Lung (tissue), 12 donors: ENCODE results near the gene HOXC9. TPM values are rescaled to one million over a fixed set of nuclear protein-coding genes. Genes with fewer than 3 reads are reported as not detected.

Experiments used
- ATAC-seq: fragments of 200-7000 bp; cut with Tn5 transposase; one replicate; pipeline ENCODE4 v1.9.1; 2020; ENCODE audit warnings: moderate number of reproducible peaks; ENCODE audit not compliant: insufficient read depth, low FRiP score
- DNase-seq, 3 donors: peaks; one replicate each; pipeline ENCODE4 v3.0.0-alpha.2; 2013 to 2017
- H3K27ac ChIP-seq, 2 donors: one replicate each; pipeline ENCODE4 v1.5.1; 2013; ENCODE audit warnings: mild to moderate bottlenecking in 2 of 2, moderate library complexity in 2 of 2, control low read depth in 1 of 2, inconsistent platforms in 1 of 2, low read depth in 1 of 2, low read length in 1 of 2
- H3K27me3 ChIP-seq, 3 donors: one replicate each; pipeline ENCODE4 v1.5.1; 2013; ENCODE audit warnings: low read length in 2 of 3; ENCODE audit not compliant: control insufficient read depth in 3 of 3, insufficient read depth in 3 of 3
- H3K36me3 ChIP-seq, 4 donors: one replicate each; pipeline ENCODE4 v1.5.1; 2013; ENCODE audit warnings: low read length in 4 of 4, mild to moderate bottlenecking in 1 of 4, moderate library complexity in 1 of 4; ENCODE audit not compliant: control insufficient read depth in 4 of 4, insufficient read depth in 4 of 4
- H3K4me1 ChIP-seq, 5 donors: one replicate each; pipeline ENCODE4 v1.5.1; 2013; ENCODE audit warnings: low read length in 5 of 5, mild to moderate bottlenecking in 2 of 5, moderate library complexity in 1 of 5; ENCODE audit not compliant: control insufficient read depth in 5 of 5, insufficient read depth in 5 of 5
- H3K4me3 ChIP-seq: one replicate; pipeline ENCODE4 v1.5.1; 2013; ENCODE audit warnings: mild to moderate bottlenecking, control low read depth, moderate library complexity
- H3K9ac ChIP-seq, 2 donors: one replicate each; pipeline ENCODE4 v1.5.1; 2013; ENCODE audit warnings: low read length in 2 of 2, control low read depth in 1 of 2; ENCODE audit not compliant: insufficient read depth in 1 of 2
- H3K9me3 ChIP-seq, 4 donors: one replicate each; pipeline ENCODE4 v1.5.1; 2013; ENCODE audit warnings: low read length in 3 of 4, mild to moderate bottlenecking in 1 of 4, moderate library complexity in 1 of 4; ENCODE audit not compliant: control insufficient read depth in 4 of 4, insufficient read depth in 3 of 4
- CTCF ChIP-seq: IDR thresholded peaks from 2 replicates; pipeline ENCODE4 v1.5.1; 2012; ENCODE audit warnings: mild to moderate bottlenecking; ENCODE audit errors: control extremely low read depth, extremely low read depth
- WGBS, 2 donors: extraction: QIAGEN DNeasy Blood & Tissue Kit; methylation state at CpG; one replicate each; pipeline ENCODE4 v1.1.7; 2013; 5-methylcytosine and 5-hydroxymethylcytosine counted together
- polyA plus RNA-seq, 2 donors: library from polyadenylated mRNA; stranded (reverse); fragments of 200-250 nt; gene quantifications; one replicate each; pipeline ENCODE4 v1.2.1, GENCODE V29; 2013
- total RNA-seq, 2 donors: library from RNA; depleted of rRNA in 1 of 2; stranded (reverse); fragments of >200 nt in 1 of 2; gene quantifications; one replicate each; pipeline ENCODE4 v1.2.1, GENCODE V29; 2014 to 2021
- donor health status: control.
- donor health status: control.
- donor health status: Bipolar disorder and iron deficiency.
- donor health status: healthy.
- donor health status: DM: yes; HTN: yes; CAD: no.

Gene HOXC9
- total and polyA plus RNA-seq, 4 donors = 0.08 to 0.18 TPM; not detected in 2

DNA sequence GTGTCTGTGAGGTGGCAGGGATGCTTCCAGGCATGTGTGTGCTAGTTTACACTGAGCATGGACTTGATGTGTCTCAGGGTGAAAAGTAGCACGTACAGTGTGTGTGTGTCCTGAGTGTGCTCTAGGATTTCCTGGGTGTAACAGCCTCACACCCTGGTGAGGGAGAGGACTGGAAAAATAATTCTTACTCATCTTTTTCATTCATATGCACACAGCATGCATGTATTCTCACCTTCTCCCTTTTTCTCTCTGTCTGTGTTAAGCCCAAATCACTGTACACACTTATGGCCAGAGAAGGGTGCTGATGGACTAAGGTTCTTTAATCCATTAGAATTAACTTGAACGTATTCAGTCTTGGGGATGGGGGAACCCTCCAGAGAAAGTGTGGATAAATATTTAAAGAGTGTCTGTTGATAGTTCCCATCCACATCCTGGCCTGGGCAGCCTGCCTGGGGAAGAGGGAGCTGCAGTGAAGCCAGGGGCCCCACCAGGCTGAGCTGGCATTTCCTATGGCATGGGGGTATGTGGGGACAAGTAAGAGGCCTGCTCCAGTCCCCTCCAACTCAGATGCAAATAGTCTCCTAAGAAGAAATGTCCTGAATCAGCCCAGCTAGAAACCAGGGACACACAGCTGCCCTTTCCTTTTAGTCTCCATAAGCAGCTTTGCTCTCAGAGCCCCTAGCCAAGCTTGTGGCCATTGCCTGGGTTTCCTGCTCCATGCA lies 7.7 kb downstream of the HOXC9 start:
- WGBS, 2 donors = 31 to 47% methylated on average over 2 of the region's 2 CpGs
- Histone ChIP-seq H3K27ac (no peak overlapping the region), H3K4me1 (peaks cover 0 to 20% (median 3%) of the 10 kb centered on the region in 5 donors), H3K27me3 (peaks cover 9 to 96% (median 87%) of the 10 kb centered on the region in 3 donors), H3K9me3 (peaks cover 0 to 3% (median 0%) of the 10 kb centered on the region in 4 donors), H3K4me3 (no peak overlapping the region), H3K9ac (no peak overlapping the region), H3K36me3 (no peaks in the 10 kb centered on the region)
- DNase-seq (no peak), ATAC-seq (no peak)
- TF ChIP-seq CTCF = no peak

DNA sequence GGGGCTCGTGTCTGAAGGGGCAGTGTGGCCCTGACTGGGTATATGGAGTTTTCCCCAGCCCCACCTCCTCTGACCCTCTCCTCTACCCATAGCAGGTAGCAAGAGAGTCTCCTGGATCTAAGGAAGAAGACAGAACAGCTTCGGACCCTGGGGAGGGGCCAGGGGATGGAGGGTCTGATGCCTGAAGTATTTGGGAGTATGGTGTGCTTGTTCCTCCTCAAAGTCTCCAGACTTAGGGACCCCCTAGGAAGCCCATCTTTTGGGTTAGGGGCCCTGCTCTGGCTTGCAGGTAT lies 8.2 kb downstream of the HOXC9 start:
- H3K36me3 ChIP-seq = no peaks in the 10 kb centered on the region
- ATAC-seq (no peak), DNase-seq (no peak)
- peaks cover 0 to 9% (median 0%) of the 10 kb centered on the region in 4 donors for H3K9me3 ChIP-seq
- WGBS, 2 donors = 23 to 33% methylated on average over 2 of the region's 2 CpGs
- no peak overlapping the region for H3K9ac ChIP-seq
- no peak overlapping the region for H3K27ac ChIP-seq
- peaks cover 0 to 20% (median 3%) of the 10 kb centered on the region in 5 donors for H3K4me1 ChIP-seq
- H3K4me3 ChIP-seq = no peak overlapping the region
- H3K27me3 ChIP-seq = peaks cover 7 to 96% (median 87%) of the 10 kb centered on the region in 3 donors
- TF ChIP-seq CTCF = no peak

DNA sequence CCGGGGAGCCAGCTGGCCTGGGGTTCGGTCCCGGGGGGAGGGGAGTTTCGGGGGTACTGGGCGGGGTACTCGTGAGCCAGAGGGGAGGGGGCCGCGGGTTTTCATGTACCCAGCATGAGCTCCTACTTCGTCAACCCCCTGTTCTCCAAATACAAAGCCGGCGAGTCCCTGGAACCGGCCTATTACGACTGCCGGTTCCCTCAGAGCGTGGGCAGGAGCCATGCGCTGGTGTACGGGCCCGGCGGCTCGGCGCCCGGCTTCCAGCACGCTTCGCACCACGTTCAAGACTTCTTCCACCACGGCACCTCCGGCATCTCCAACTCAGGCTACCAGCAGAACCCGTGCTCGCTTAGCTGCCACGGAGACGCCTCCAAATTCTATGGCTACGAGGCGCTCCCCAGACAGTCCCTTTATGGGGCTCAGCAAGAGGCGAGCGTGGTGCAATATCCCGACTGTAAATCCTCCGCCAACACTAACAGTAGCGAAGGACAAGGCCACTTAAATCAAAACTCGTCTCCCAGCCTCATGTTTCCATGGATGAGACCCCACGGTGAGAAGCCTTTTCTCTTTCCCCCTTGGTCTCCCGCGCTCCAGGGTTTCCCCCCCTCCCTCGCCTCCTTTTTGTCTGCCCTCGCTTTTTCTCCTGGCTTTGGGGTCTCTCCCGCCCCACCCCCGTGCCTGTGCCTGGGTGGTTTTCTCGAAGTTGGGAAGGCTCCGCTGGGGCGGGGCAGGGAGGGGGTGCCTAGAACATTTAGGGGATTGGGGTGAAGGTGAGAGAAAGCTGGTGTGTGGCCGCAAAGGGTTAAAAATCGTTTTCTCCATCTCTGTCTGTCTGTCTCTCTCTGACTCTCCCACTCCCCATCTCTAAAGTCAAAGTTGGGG lies 9.5 kb downstream of the HOXC9 start:
- 4% methylated on average over 51 of the region's 51 CpGs for WGBS, 2 donors
- peaks cover 0 to 20% (median 3%) of the 10 kb centered on the region in 5 donors for H3K4me1 ChIP-seq
- no peak overlapping the region for H3K9ac ChIP-seq
- no peak for TF ChIP-seq CTCF
- no peak overlapping the region for H3K4me3 ChIP-seq
- no peak overlapping the region for H3K27ac ChIP-seq
- H3K9me3 ChIP-seq = peaks cover 0 to 16% (median 0%) of the 10 kb centered on the region in 4 donors
- H3K27me3 ChIP-seq = peaks cover 4 to 97% (median 86%) of the 10 kb centered on the region in 3 donors
- H3K36me3 ChIP-seq = no peaks in the 10 kb centered on the region
- ATAC-seq (no peak), DNase-seq (peak in 1 of 3 donors; percentile 50)
